Ascending aorta (tissue), 2 donors: Measurements from ENCODE around the gene B3GALT5. TPM values are rescaled to one million over a fixed set of nuclear protein-coding genes. Genes with fewer than 3 reads are reported as not detected.

Source experiments
- DNase-seq, 2 donors: peaks; one replicate each; pipeline ENCODE4 v3.0.0-alpha.2; 2019; ENCODE audit warnings: low spot score in 2 of 2
- H3K27ac ChIP-seq, 2 donors: fragments of 200-600 bp; sonication (generic); one replicate each; pipeline ENCODE4 v1.5.1; 2016 to 2017; ENCODE audit warnings: mild to moderate bottlenecking in 1 of 2
- H3K27me3 ChIP-seq: fragments of 200-600 bp; sonication (generic); one replicate; pipeline ENCODE4 v1.5.1; 2017
- H3K36me3 ChIP-seq, 2 donors: fragments of 200-600 bp; sonication (generic); one replicate each; pipeline ENCODE4 v1.5.1; 2016
- H3K4me1 ChIP-seq, 2 donors: fragments of 200-600 bp; sonication (generic); one replicate each; pipeline ENCODE4 v1.5.1; 2016 to 2017; ENCODE audit warnings: mild to moderate bottlenecking in 1 of 2
- H3K4me3 ChIP-seq, 2 donors: fragments of 200-600 bp; sonication (generic); one replicate each; pipeline ENCODE4 v1.5.1; 2016 to 2017; ENCODE audit warnings: mild to moderate bottlenecking in 1 of 2
- H3K9me3 ChIP-seq, 2 donors: fragments of 200-600 bp; sonication (generic); one replicate each; pipeline ENCODE4 v1.5.1; 2016
- intact Hi-C: fragments of 100-400 bp; cut with DNase I; formaldehyde crosslinking; loops from one replicate; pipeline ENCODE4 v1.15.1; 2023
- total RNA-seq: library from RNA; depleted of rRNA; stranded (reverse); fragments of >200 nt; gene quantifications from one replicate; pipeline ENCODE4 v1.1.0, GENCODE V29; 2016
- TF ChIP-seq, protein P1 (sequence below), 3 experiments: fragments of 200-600 bp in 2 of 3; fragments of 450-650 bp in 1 of 3; sonication (generic) in 2 of 3; IDR thresholded peaks; one replicate each; pipeline ENCODE4 v1.5.1; 2016 to 2019; ENCODE audit warnings: antibody characterized with exemption in 3 of 3, mild to moderate bottlenecking in 1 of 3, moderate library complexity in 1 of 3

Gene B3GALT5
- total RNA-seq, 1 donor from 2014 or later: not detected

DNA sequence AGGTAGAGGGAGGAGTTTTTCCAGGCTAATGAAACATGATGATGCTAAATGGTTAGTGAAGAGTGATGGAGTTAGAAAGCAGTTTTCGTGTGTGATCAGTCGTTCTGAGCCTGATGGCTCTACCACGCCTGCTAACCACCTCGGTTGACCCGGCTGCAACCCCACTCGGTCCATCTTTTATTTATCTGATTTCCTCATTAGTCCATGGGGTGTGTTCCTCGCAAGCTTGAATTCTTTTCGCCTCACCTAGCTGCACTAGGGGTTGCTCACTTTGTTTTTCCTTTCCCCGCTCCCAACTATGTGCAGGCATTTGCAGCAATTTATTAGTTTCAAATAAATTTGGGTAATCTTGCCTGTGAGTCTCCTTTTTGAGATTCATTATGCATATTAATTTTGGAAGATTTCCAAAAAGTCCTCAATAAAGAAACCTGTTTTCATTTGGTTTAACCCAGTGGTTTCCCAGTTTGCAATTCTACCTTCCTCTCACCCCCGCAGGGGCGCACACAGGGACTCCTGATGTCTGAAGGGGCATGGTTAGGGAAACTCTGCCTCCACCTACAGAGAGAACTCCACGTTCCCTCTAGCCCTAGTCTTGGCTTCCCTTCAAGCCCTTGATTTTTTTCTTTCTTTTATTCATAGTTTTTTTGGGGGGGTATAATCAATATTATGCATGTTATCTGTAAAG, 12.6 kb downstream of the B3GALT5 start:
- no peaks in the 10 kb centered on the region for H3K27me3 ChIP-seq
- no peak overlapping the region for H3K27ac ChIP-seq
- H3K36me3 ChIP-seq: no peaks in the 10 kb centered on the region
- no peaks in the 10 kb centered on the region for H3K4me1 ChIP-seq
- intact Hi-C loops: no loop called here
- TF ChIP-seq, protein P1, sequence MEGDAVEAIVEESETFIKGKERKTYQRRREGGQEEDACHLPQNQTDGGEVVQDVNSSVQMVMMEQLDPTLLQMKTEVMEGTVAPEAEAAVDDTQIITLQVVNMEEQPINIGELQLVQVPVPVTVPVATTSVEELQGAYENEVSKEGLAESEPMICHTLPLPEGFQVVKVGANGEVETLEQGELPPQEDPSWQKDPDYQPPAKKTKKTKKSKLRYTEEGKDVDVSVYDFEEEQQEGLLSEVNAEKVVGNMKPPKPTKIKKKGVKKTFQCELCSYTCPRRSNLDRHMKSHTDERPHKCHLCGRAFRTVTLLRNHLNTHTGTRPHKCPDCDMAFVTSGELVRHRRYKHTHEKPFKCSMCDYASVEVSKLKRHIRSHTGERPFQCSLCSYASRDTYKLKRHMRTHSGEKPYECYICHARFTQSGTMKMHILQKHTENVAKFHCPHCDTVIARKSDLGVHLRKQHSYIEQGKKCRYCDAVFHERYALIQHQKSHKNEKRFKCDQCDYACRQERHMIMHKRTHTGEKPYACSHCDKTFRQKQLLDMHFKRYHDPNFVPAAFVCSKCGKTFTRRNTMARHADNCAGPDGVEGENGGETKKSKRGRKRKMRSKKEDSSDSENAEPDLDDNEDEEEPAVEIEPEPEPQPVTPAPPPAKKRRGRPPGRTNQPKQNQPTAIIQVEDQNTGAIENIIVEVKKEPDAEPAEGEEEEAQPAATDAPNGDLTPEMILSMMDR (IDR thresholded peaks at IDR 0.05): no peak
- H3K4me3 ChIP-seq: no peak overlapping the region
- H3K9me3 ChIP-seq: peaks cover 0 to 5% of the 10 kb centered on the region in 2 donors
- no peak for DNase-seq

DNA sequence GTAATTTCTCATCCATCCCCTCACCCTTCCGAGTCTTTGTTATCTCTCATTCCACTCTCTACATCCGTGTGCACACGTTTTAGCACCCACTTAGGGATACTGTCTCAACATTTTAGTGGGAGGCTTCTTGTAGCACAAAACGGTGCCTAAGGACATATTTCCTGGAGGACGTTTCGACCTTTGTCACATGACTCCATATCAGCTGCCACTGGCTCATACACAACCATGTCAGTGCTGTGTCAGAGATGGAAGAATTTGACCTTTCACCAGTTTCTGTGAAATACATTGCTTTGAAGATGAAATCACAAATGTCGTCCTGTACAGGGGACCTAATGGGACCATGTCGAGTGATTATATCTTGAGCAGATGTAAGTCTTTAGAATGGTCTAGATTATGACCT, 15.6 kb downstream of the B3GALT5 start:
- Histone ChIP-seq H3K27me3 (no peaks in the 10 kb centered on the region), H3K9me3 (peaks cover 0 to 5% of the 10 kb centered on the region in 2 donors), H3K27ac (no peak overlapping the region), H3K4me3 (no peak overlapping the region), H3K36me3 (no peaks in the 10 kb centered on the region), H3K4me1 (no peaks in the 10 kb centered on the region)
- TF ChIP-seq, protein P1 (IDR thresholded peaks at IDR 0.05): no peak
- no peak for DNase-seq
- intact Hi-C loops: no loop called here

DNA sequence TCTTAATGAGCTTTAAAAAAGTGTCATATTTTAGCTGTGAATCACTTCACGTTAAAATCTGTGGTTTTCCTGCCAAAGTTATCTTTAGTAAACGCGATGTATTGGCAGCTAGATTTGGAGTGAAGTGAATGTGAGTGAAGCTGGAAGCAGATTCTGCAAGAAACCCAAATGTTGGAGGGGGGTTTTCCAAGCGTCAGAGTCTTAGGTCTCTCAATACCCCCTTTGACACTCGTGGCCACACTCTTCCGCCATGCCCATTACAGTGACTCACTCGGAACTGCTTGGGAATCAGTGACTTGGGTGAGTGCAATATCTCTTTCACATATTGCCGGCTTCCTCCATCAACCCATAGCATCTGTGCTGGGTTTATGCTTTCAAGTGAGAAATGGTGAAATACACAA, 17.5 kb downstream of the B3GALT5 start:
- no peak for DNase-seq
- Histone ChIP-seq H3K36me3 (no peaks in the 10 kb centered on the region), H3K27me3 (no peaks in the 10 kb centered on the region), H3K4me3 (no peak overlapping the region), H3K9me3 (no peaks in the 10 kb centered on the region), H3K27ac (no peak overlapping the region), H3K4me1 (no peaks in the 10 kb centered on the region)
- TF ChIP-seq, protein P1 (IDR thresholded peaks at IDR 0.05): no peak
- intact Hi-C loops: no loop called here

DNA sequence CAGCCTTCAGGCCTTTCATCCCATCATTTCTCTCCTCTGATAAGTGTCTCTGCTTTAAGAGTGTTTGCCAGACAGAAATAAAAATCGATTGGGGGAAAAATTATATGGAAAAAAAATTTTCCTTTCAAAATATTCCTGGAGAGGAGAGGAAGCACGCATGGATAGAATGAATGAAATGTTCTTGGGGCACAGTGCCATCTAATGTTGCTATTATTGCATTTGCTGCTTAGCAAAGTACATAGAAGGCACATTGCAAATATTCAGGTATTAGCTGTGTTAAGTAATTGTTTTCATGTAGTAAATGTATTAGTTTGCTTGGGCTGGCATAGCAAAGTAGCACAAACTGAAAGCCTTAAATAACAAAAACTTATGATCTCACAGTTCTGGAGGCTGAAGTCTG, 18.1 kb downstream of the B3GALT5 start:
- Histone ChIP-seq H3K9me3 (no peaks in the 10 kb centered on the region), H3K4me3 (no peak overlapping the region), H3K27ac (no peak overlapping the region), H3K27me3 (no peaks in the 10 kb centered on the region), H3K36me3 (no peaks in the 10 kb centered on the region), H3K4me1 (no peaks in the 10 kb centered on the region)
- DNase-seq: no peak
- TF ChIP-seq, protein P1 (IDR thresholded peaks at IDR 0.05): no peak
- intact Hi-C loops: no loop called here

DNA sequence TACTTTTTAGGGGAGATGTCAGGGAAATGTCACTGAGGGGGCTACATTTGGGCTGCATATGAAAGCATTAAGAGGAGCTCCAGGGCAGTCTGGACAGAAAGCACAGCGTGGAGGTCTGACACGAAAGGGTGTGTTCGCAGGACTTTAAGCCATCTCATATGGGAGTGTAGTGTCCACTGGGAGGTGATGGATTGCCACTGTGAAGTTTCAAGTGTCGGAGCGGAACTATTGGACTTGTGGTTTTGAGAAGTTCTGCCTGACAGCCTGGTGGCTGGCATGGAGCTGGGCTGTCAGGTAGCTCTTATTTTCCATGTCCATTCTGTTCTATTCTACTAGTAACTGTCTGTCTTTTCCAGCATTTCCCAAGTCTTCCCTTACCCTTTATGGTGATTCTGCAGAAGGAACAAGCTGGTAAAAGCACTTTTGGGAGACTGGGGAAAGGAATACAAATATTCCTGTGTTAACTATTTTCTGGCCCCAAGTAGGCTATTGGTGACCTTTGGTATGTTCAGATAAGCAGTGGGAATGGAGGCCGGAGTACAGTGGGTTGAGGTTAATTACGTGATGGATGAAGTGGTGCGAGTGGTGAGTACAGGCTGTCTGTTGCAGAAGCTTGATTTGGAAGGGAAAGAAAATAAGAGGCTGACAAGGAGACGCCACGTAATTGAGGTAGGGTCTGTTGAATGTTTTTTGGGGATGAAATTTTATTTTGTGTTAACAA, 19.3 kb downstream of the B3GALT5 start:
- H3K4me1 ChIP-seq: no peaks in the 10 kb centered on the region
- intact Hi-C loops: no loop called here
- no peaks in the 10 kb centered on the region for H3K36me3 ChIP-seq
- no peaks in the 10 kb centered on the region for H3K9me3 ChIP-seq
- DNase-seq: no peak
- no peaks in the 10 kb centered on the region for H3K27me3 ChIP-seq
- no peak overlapping the region for H3K27ac ChIP-seq
- H3K4me3 ChIP-seq: no peak overlapping the region
- TF ChIP-seq, protein P1 (IDR thresholded peaks at IDR 0.05): no peak
